ENCODE measurements around the gene REM2. TPM values are rescaled to one million over a fixed set of nuclear protein-coding genes. Genes with fewer than 3 reads are reported as not detected.

The REM2 gene
- total RNA-seq, 1 experiment from 2014 or later: 0.27 TPM

- no peak for DNase-seq (ENCODE audit: low spot score)
These were observed 10.0 kb upstream of the REM2 start for GRCh38 chr14:22872833-22873520.

- DNase-seq (ENCODE audit: low spot score): no peak
These were observed 7.8 kb upstream of the REM2 start for GRCh38 chr14:22875003-22875747.

GRCh38 chr14:22875748-22876319 lies 7.2 kb upstream of the REM2 start:
- no peak for DNase-seq (ENCODE audit: low spot score)

GRCh38 chr14:22877000-22877501 lies 6.0 kb upstream of the REM2 start:
- no peak for DNase-seq (ENCODE audit: low spot score)

- no peak for DNase-seq (ENCODE audit: low spot score)
These were observed 4.5 kb upstream of the REM2 start for GRCh38 chr14:22878271-22879246.

- DNase-seq (ENCODE audit: low spot score): no peak
These were observed 958 bp upstream of the REM2 start for GRCh38 chr14:22882064-22882463.

GRCh38 chr14:22882529-22883172 lies 371 bp upstream of the REM2 start:
- DNase-seq (ENCODE audit: low spot score): no peak

- DNase-seq (ENCODE audit: low spot score): no peak
These were observed 1.2 kb downstream of the REM2 start for GRCh38 chr14:22884076-22884737.

GRCh38 chr14:22884738-22885523 lies 1.9 kb downstream of the REM2 start:
- no peak for DNase-seq (ENCODE audit: low spot score)

GRCh38 chr14:22885975-22886374 lies 3.0 kb downstream of the REM2 start:
- DNase-seq (ENCODE audit: low spot score): no peak

GRCh38 chr14:22886500-22887259 lies 3.7 kb downstream of the REM2 start:
- peak; percentile 31 for DNase-seq (ENCODE audit: low spot score)

- peak; percentile 89 for DNase-seq (ENCODE audit: low spot score)
These were observed 4.4 kb downstream of the REM2 start for GRCh38 chr14:22887260-22887989.

- DNase-seq (ENCODE audit: low spot score): no peak
These were observed 5.0 kb downstream of the REM2 start for GRCh38 chr14:22887990-22888378.

GRCh38 chr14:22888662-22889061 lies 5.6 kb downstream of the REM2 start:
- DNase-seq (ENCODE audit: low spot score): no peak

GRCh38 chr14:22890416-22890815 lies 7.4 kb downstream of the REM2 start:
- DNase-seq (ENCODE audit: low spot score): no peak

- DNase-seq (ENCODE audit: low spot score): no peak
These were observed 9.5 kb downstream of the REM2 start for GRCh38 chr14:22892488-22892887.

- no peak for DNase-seq (ENCODE audit: low spot score)
These were observed 10.7 kb downstream of the REM2 start for GRCh38 chr14:22893706-22894105.

GRCh38 chr14:22895402-22895801 lies 12.4 kb downstream of the REM2 start:
- no peak for DNase-seq (ENCODE audit: low spot score)
